Activated CD8-positive, alpha-beta T cell treated with anti-CD3 and anti-CD28 coated beads for 36 hours (primary cell): ENCODE measurements around the gene SHPK. TPM values are rescaled to one million over a fixed set of nuclear protein-coding genes. Genes with fewer than 3 reads are reported as not detected.

ENCODE experiments used
- ATAC-seq: fragments of 200-7000 bp; cut with Tn5 transposase; one replicate; pipeline ENCODE4 v1.10.0; 2021; ENCODE audit warnings: mild to moderate bottlenecking, moderate library complexity
- CTCF ChIA-PET: fragments of 350-600 bp; sonication (Branson Sonifier 250); formaldehyde crosslinking; loops from one replicate; lab custom pipeline; 2021; ENCODE audit warnings: antibody characterized with exemption; lab: Charles Lee
- POLR2A ChIA-PET: fragments of 350-600 bp; sonication (Branson Sonifier 250); formaldehyde crosslinking; loops from one replicate; lab custom pipeline; 2021; ENCODE audit warnings: antibody characterized with exemption; lab: Charles Lee
- DNase-seq: peaks from one replicate; pipeline ENCODE4 v3.0.0-alpha.2; 2020
- H3K27ac Mint-ChIP-seq: one replicate; pipeline ENCODE4 v1.8.0; 2021; ENCODE audit warnings: mild to moderate bottlenecking, mixed read lengths
- H3K27me3 Mint-ChIP-seq: one replicate; pipeline ENCODE4 v1.8.0; 2021; ENCODE audit warnings: mixed read lengths
- H3K36me3 Mint-ChIP-seq: one replicate; pipeline ENCODE4 v1.8.0; 2021; ENCODE audit warnings: low read depth, mixed read lengths
- H3K4me1 Mint-ChIP-seq: one replicate; pipeline ENCODE4 v1.8.0; 2021; ENCODE audit warnings: low read depth, mixed read lengths
- H3K4me3 Mint-ChIP-seq: one replicate; pipeline ENCODE4 v1.8.0; 2021; ENCODE audit warnings: mild to moderate bottlenecking, moderate library complexity, mixed read lengths
- H3K9me3 Mint-ChIP-seq: one replicate; pipeline ENCODE4 v1.8.0; 2021; ENCODE audit warnings: mixed read lengths
- intact Hi-C: fragments of 100-400 bp; cut with micrococcal nuclease; formaldehyde crosslinking; loops from one replicate; pipeline ENCODE4 v1.10.0; 2022
- total RNA-seq, 2 experiments: library from RNA; stranded (reverse); gene quantifications; one replicate each; pipeline ENCODE4 v1.2.3, GENCODE V29; 2021
- TF ChIP-seq, protein P1 (sequence below): fragments of 200-600 bp; IDR thresholded peaks from one replicate; pipeline ENCODE4 v1.8.0; 2022; ENCODE audit warnings: antibody characterized with exemption, mild to moderate bottlenecking

Gene SHPK
- total RNA-seq, 2 experiments from 2014 or later: 10.0 TPM

DNA sequence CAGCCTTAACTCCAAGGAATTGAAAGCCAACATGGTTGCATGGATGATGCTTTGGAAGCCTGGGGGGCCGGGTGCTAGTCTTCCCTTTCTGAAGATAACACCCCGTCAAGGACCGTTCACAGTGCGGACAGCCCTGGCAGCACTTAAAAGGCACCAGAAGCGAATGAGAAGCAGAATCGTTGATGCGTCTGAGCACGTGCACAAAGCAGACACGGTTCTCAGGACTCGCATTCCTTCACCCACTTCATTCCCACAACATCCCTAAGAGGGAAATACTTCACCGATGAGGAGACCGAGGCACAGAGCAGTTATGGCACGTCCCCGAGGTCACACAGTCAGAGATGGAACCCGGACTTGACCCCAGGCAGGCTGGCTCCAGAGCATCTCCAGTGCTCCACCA is 41.1 kb downstream of the SHPK start:
- Mint-ChIP-seq H3K27me3 (no peaks in the 10 kb centered on the region), H3K4me3 (no peak overlapping the region), H3K4me1 (no peaks in the 10 kb centered on the region), H3K27ac (no peak overlapping the region), H3K9me3 (no peaks in the 10 kb centered on the region), H3K36me3 (no peaks in the 10 kb centered on the region)
- ChIA-PET POLR2A (no interaction called here), CTCF (interaction anchor here (1.0 kb wide), 1 partner anchor 8 kb away, joined by 3 read pairs; no protein-coding TSS in a partner anchor)
- TF ChIP-seq, protein P1, sequence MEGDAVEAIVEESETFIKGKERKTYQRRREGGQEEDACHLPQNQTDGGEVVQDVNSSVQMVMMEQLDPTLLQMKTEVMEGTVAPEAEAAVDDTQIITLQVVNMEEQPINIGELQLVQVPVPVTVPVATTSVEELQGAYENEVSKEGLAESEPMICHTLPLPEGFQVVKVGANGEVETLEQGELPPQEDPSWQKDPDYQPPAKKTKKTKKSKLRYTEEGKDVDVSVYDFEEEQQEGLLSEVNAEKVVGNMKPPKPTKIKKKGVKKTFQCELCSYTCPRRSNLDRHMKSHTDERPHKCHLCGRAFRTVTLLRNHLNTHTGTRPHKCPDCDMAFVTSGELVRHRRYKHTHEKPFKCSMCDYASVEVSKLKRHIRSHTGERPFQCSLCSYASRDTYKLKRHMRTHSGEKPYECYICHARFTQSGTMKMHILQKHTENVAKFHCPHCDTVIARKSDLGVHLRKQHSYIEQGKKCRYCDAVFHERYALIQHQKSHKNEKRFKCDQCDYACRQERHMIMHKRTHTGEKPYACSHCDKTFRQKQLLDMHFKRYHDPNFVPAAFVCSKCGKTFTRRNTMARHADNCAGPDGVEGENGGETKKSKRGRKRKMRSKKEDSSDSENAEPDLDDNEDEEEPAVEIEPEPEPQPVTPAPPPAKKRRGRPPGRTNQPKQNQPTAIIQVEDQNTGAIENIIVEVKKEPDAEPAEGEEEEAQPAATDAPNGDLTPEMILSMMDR: no peak
- intact Hi-C loops: no loop called here
- no peak for DNase-seq
- ATAC-seq: no peak

DNA sequence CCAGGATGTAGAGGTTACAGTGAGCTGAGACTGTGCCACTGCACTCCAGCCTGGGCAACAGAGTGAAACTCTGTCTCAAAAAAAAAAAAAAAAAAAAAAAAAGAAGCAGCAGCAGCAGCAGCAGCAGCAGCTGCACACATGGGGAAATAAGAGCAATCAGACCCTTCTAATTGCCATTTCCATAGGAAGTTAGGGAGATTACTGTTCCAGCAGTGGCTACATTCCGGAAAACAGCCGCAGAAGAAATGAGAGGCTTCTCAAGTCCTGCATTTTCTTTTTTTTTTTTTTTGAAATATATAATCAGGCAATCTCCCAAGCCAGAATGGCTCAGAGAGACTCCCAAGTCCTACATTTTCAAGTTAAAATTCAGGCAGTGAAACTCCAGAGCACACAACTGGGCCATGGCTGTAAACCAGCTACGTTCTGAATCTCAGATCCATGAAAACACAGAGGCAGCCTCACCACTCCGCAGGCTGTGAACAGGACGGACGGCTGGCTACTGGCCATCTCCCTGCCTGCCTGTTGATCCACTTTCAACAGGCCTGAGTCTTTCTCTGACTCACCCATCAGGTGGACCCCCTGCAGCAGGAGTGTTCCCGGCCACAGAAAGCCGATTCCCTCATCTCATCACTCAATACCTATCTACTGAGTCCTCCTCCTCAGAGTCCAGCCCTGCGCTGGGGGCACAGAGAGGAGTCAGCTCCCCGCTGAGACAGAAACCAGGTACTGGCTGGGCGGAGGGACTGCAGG is 41.8 kb downstream of the SHPK start:
- POLR2A ChIA-PET: no interaction called here
- Mint-ChIP-seq H3K4me1 (no peaks in the 10 kb centered on the region), H3K27ac (no peak overlapping the region)

DNA sequence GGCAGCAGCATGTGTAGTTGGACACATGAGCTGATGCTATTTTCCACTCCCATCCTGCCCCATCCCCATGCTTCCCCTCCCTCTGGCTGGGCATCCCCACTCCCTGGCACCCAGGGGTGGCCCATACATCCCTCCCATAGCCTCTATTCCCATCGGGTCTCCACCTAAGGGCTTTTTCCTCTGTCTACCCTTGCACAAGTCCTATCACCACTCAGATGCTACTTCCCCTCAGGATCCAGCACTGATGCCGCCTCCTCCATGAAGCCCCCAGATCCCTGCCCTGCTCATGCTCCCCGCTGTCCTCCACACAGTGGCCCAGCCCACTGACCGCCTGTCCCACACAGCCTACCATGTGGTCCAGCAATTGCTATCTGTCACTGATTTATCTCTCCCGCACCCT is 42.7 kb downstream of the SHPK start:
- Mint-ChIP-seq H3K36me3 (peaks cover 5% of the 10 kb centered on the region), H3K4me1 (no peaks in the 10 kb centered on the region), H3K4me3 (no peak overlapping the region), H3K9me3 (no peaks in the 10 kb centered on the region), H3K27ac (no peak overlapping the region), H3K27me3 (no peaks in the 10 kb centered on the region)
- DNase-seq: no peak
- POLR2A ChIA-PET: no interaction called here
- TF ChIP-seq, protein P1: no peak
- ATAC-seq: no peak
- CTCF ChIA-PET: no interaction called here
- intact Hi-C loops: no loop called here

More for the DNA sequence above, 41.8 kb downstream of the SHPK start:
- intact Hi-C loops: no loop called here
- Mint-ChIP-seq H3K36me3 (peaks cover 5% of the 10 kb centered on the region), H3K4me3 (no peak overlapping the region), H3K27me3 (no peaks in the 10 kb centered on the region), H3K9me3 (no peaks in the 10 kb centered on the region)
- TF ChIP-seq, protein P1: no peak
- CTCF ChIA-PET: interaction anchor here (1.0 kb wide), 1 partner anchor 9 kb away, joined by 3 read pairs; no protein-coding TSS in a partner anchor
- ATAC-seq (no peak), DNase-seq (no peak)

DNA sequence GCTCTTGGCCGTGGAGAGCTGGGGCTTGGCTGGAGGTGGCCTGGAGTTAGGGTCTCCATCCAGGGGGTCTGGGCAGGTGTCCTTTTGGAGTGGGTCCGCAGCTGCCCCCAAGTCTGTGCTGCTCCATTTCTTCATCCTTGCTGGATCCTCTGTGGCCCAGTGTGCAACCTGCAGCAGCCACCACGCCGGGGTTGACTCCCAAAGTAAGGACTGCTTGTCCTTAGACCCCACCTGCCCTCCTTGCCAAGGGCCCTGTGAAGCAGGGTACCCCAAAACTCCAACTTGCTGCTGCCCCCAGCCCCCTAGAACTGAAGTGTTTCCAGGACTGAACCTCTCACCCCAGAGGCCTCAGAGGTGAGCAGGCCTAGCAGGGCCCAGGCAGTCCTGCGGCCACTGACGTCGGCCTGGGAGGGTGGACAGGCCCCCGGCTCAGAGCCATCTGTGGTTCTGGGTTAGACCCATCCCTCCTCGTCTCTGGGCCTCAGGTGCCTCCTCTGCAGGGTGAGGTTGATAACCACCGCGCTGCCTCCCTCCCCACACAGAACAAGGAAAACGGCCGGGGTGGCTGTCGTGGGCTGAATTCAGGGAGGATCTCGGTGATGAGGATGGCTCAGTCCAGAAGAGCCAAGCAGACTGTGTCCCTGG is 43.7 kb downstream of the SHPK start:
- ATAC-seq: no peak
- Mint-ChIP-seq H3K4me1 (no peaks in the 10 kb centered on the region), H3K4me3 (no peak overlapping the region), H3K36me3 (peaks cover 5% of the 10 kb centered on the region), H3K27ac (no peak overlapping the region), H3K9me3 (no peaks in the 10 kb centered on the region), H3K27me3 (no peaks in the 10 kb centered on the region)
- ChIA-PET CTCF (interaction anchor here (1.7 kb wide), 1 partner anchor 10 kb away, joined by 7 read pairs; no protein-coding TSS in a partner anchor), POLR2A (interaction anchor here (0.7 kb wide), 1 partner anchor 415 kb away, joined by 4 read pairs; no protein-coding TSS in a partner anchor)
- intact Hi-C loops: no loop called here
- TF ChIP-seq, protein P1: no peak
- DNase-seq: no peak

DNA sequence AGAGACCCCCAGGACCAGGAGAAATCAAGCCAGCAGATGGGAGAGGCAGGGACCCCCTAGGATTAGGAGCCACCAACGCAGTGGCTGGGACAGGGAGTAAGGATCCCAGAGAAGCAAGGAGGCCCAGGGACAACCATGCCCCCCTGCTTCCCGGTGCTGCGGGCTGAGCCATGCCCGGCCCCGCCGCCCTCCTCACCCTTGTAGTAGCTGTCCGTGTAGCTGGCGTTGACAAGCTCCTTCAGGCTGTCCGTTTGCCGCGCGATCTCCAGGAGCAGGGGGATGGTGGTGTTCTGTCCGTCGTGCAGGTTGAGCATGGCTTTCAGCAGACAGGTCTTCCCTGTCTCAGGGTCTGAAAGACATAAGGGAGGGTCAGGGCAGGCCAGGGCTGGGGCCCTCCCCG is 45.3 kb downstream of the SHPK start:
- DNase-seq (no peak), ATAC-seq (no peak)
- Mint-ChIP-seq H3K4me1 (no peaks in the 10 kb centered on the region), H3K27ac (no peak overlapping the region), H3K9me3 (no peaks in the 10 kb centered on the region), H3K27me3 (no peaks in the 10 kb centered on the region), H3K36me3 (peaks cover 5% of the 10 kb centered on the region), H3K4me3 (no peak overlapping the region)
- intact Hi-C loops: no loop called here
- ChIA-PET CTCF (interaction anchor here (1.7 kb wide), 1 partner anchor 12 kb away, joined by 7 read pairs; no protein-coding TSS in a partner anchor), POLR2A (no interaction called here)
- TF ChIP-seq, protein P1: no peak
